Liver (tissue), 3 donors: Measurements from ENCODE around the gene TEX9.

Experiments used
- CTCF ChIP-seq: fragments of 150-350 bp; IDR thresholded peaks from 2 replicates; pipeline ENCODE4 v1.5.1; 2017; ENCODE audit warnings: improper control_type of control experiment, low read depth, low read length; ENCODE audit not compliant: missing input control
- JUND ChIP-seq, 2 donors: IDR thresholded peaks; 2 replicates each; pipeline ENCODE4 v1.6.1; 2016; ENCODE audit warnings: antibody characterized with exemption in 2 of 2
- RAD21 ChIP-seq, 2 donors: IDR thresholded peaks; 2 replicates each; pipeline ENCODE4 v1.6.1; 2016; ENCODE audit warnings: antibody characterized with exemption in 2 of 2, mild to moderate bottlenecking in 2 of 2
- REST ChIP-seq: IDR thresholded peaks from 2 replicates; pipeline ENCODE4 v1.6.1; 2016; ENCODE audit warnings: antibody characterized with exemption, mild to moderate bottlenecking
- TAF1 ChIP-seq: conservative IDR thresholded peaks from 2 replicates; pipeline ENCODE4 v1.6.1; 2016; ENCODE audit warnings: antibody characterized with exemption, mild to moderate bottlenecking
- ZBTB33 ChIP-seq: IDR thresholded peaks from 2 replicates; pipeline ENCODE4 v1.6.1; 2016; ENCODE audit warnings: antibody characterized with exemption
- donor health status: healthy.
- donor health status: healthy.

GRCh38 chr15:56325186-56325585, 40.0 kb upstream of the TEX9 start:
- TF ChIP-seq TAF1: no peak
- TF ChIP-seq REST: no peak
- TF ChIP-seq ZBTB33: no peak
- TF ChIP-seq CTCF: no peak
- TF ChIP-seq JUND (IDR thresholded peaks at IDR 0.05): no peak
- TF ChIP-seq RAD21 (IDR thresholded peaks at IDR 0.05): no peak
